Activated T-helper 1 cell treated with anti-CD3 and anti-CD28 coated beads, Interleukin-2, amount 50 U/mL, for 16 hours (primary cell): ENCODE measurements around the gene RPS21.
A peak's percentile ranks its signal among the peaks of the same experiment; 100 is the strongest.

Experiments
- DNase-seq, 2 donors: peaks; one replicate each; pipeline ENCODE4 v3.0.0-alpha.2; 2020; ENCODE audit warnings: low read depth in 1 of 2, low spot score in 1 of 2

Gene RPS21

GRCh38 chr20:62409931-62410745 is 23.2 kb downstream of the RPS21 start:
- DNase-seq = peak in 1 of 2 donors; percentile 14

- no peak for DNase-seq
These were observed 24.0 kb downstream of the RPS21 start for GRCh38 chr20:62410746-62411478.

- no peak for DNase-seq
These were observed 24.7 kb downstream of the RPS21 start for GRCh38 chr20:62411479-62412193.

GRCh38 chr20:62412194-62413024 is 25.5 kb downstream of the RPS21 start:
- DNase-seq = no peak

- no peak for DNase-seq
These were observed 26.2 kb downstream of the RPS21 start for GRCh38 chr20:62413025-62413570.

- DNase-seq = no peak
These were observed 27.1 kb downstream of the RPS21 start for GRCh38 chr20:62413896-62414481.

- no peak for DNase-seq
These were observed 28.6 kb downstream of the RPS21 start for GRCh38 chr20:62415354-62416111.

GRCh38 chr20:62416651-62417637 is 30.0 kb downstream of the RPS21 start:
- DNase-seq = no peak

GRCh38 chr20:62417981-62418708 is 31.2 kb downstream of the RPS21 start:
- DNase-seq = no peak

- DNase-seq = no peak
These were observed 32.0 kb downstream of the RPS21 start for GRCh38 chr20:62418709-62419487.

GRCh38 chr20:62419759-62420158 is 32.9 kb downstream of the RPS21 start:
- DNase-seq = no peak

- DNase-seq = no peak
These were observed 34.2 kb downstream of the RPS21 start for GRCh38 chr20:62420846-62421715.

GRCh38 chr20:62421716-62421990 is 34.8 kb downstream of the RPS21 start:
- DNase-seq = no peak

GRCh38 chr20:62422636-62423325 is 35.9 kb downstream of the RPS21 start:
- DNase-seq = no peak

GRCh38 chr20:62423326-62423706 is 36.4 kb downstream of the RPS21 start:
- DNase-seq = no peak
